ENCODE data around the gene FCN2. TPM values are rescaled to one million over a fixed set of nuclear protein-coding genes. Genes with fewer than 3 reads are reported as not detected.

Gene FCN2
- total and polyA plus RNA-seq, 2 of the 4 experiments (the other 2 are of a cell fraction): not detected

- H3K4me1 ChIP-seq (ENCODE audit: control insufficient read depth, insufficient read depth, low read length): peaks cover 10% of the 10 kb centered on the region
- no peak overlapping the region for H3K23ac ChIP-seq (ENCODE audit: low read depth, low read length)
- no peak overlapping the region for H3K18ac ChIP-seq (ENCODE audit: low read depth, low read length)
- H3K4me2 ChIP-seq (ENCODE audit: low read depth, low read length): no peak overlapping the region
- H3K9me3 ChIP-seq (ENCODE audit: control insufficient read depth, insufficient read depth, low read length): peaks cover 10% of the 10 kb centered on the region; the same call in 1 of the 2 replicates
- H3K56ac ChIP-seq (ENCODE audit: extremely low read depth, insufficient read depth, low read length): no peak overlapping the region
- no peak overlapping the region for H2AFZ ChIP-seq (replicated peaks; ENCODE audit: low read length, poor library complexity)
- no peak overlapping the region for H4K8ac ChIP-seq (ENCODE audit: low read depth in 2 of 2, low read length in 2 of 2)
- dilution Hi-C loops (cut with HindIII; ENCODE audit: low sequenced_read_pairs, unreplicated experiment): no loop called here
- H2BK20ac ChIP-seq (ENCODE audit: low read depth, low read length): no peak overlapping the region
- no TSS peak for BruUV-seq (replicated peaks)
- H2AK5ac ChIP-seq (ENCODE audit: low read depth, low read length): no peak overlapping the region
- H3K79me1 ChIP-seq (ENCODE audit: low read depth in 1 of 2, low read length in 2 of 2): no peaks in the 10 kb centered on the region
- no peak overlapping the region for H3K4me3 ChIP-seq (ENCODE audit: insufficient read depth, low read depth, low read length)
- DNase-seq (no peak), ATAC-seq (ENCODE audit: low read depth) (no peak)
- H4K20me1 ChIP-seq (ENCODE audit: insufficient read depth, low read length): no peaks in the 10 kb centered on the region
- H2BK5ac ChIP-seq (ENCODE audit: low read depth, low read length, poor library complexity, severe bottlenecking): no peak overlapping the region
- no peak overlapping the region for H4K91ac ChIP-seq (ENCODE audit: insufficient read depth, low read depth, low read length)
- H2BK15ac ChIP-seq (ENCODE audit: low read depth, low read length): no peak overlapping the region
- H3K36me3 ChIP-seq (ENCODE audit: control insufficient read depth, insufficient read depth, low read length): no peaks in the 10 kb centered on the region
- H2BK120ac ChIP-seq (ENCODE audit: low read depth, low read length): no peak overlapping the region
- intact Hi-C loops (cut with micrococcal nuclease): no loop called here
- H3K27me3 ChIP-seq (ENCODE audit: control insufficient read depth, insufficient read depth, low read length): peaks cover 12% of the 10 kb centered on the region
- WGBS, 2 experiments (ENCODE audit: extremely low coverage in 2 of 2, insufficient read length in 1 of 2): 67% methylated on average over 1 of the region's 2 CpGs; no CpG with 5 or more reads in 1 of the 2 experiments
- no peak overlapping the region for H4K5ac ChIP-seq (ENCODE audit: low read depth, low read length)
- ChIA-PET CTCF (no interaction called here), POLR2A (ENCODE audit: unreplicated experiment) (no interaction called here)
- no peak overlapping the region for H2AK9ac ChIP-seq (replicated peaks; ENCODE audit: low read depth, low read length, poor library complexity)
- no peak overlapping the region for H3K9ac ChIP-seq (ENCODE audit: low read depth, low read length)
- no peak overlapping the region for H3K4ac ChIP-seq (ENCODE audit: low read depth, low read length)
- in situ Hi-C loops (cut with MboI; ENCODE audit: low sequenced_read_pairs): no loop called here
- no peak for TF ChIP-seq USF2 (IDR thresholded peaks at IDR 0.05; ENCODE audit: low read depth, low read length)
- TF ChIP-seq, protein P1, sequence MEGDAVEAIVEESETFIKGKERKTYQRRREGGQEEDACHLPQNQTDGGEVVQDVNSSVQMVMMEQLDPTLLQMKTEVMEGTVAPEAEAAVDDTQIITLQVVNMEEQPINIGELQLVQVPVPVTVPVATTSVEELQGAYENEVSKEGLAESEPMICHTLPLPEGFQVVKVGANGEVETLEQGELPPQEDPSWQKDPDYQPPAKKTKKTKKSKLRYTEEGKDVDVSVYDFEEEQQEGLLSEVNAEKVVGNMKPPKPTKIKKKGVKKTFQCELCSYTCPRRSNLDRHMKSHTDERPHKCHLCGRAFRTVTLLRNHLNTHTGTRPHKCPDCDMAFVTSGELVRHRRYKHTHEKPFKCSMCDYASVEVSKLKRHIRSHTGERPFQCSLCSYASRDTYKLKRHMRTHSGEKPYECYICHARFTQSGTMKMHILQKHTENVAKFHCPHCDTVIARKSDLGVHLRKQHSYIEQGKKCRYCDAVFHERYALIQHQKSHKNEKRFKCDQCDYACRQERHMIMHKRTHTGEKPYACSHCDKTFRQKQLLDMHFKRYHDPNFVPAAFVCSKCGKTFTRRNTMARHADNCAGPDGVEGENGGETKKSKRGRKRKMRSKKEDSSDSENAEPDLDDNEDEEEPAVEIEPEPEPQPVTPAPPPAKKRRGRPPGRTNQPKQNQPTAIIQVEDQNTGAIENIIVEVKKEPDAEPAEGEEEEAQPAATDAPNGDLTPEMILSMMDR (conservative IDR thresholded peaks at IDR 0.05; ENCODE audit: low read depth, low read length): no peak
- no peak for TF ChIP-seq CHD1 (IDR thresholded peaks at IDR 0.05; ENCODE audit: low read depth, low read length)
- TF ChIP-seq MAFK (IDR thresholded peaks at IDR 0.05; ENCODE audit: low read depth, low read length): no peak
- no peak for TF ChIP-seq CEBPB (IDR thresholded peaks at IDR 0.05; ENCODE audit: low read depth, low read length)
- TF ChIP-seq MXI1 (IDR thresholded peaks at IDR 0.05; ENCODE audit: borderline replicate concordance, low read depth, low read length): no peak
- no peak for TF ChIP-seq SMC3 (IDR thresholded peaks at IDR 0.05; ENCODE audit: low read depth, low read length)
- no peaks in the 10 kb centered on the region for H3K9me1 ChIP-seq (ENCODE audit: insufficient read depth, low read length)
- no peak overlapping the region for H3K27ac ChIP-seq (ENCODE audit: insufficient read depth, low read length)
- no peak overlapping the region for H3K14ac ChIP-seq (replicated peaks; ENCODE audit: low read depth, low read length)
Observed at GRCh38 chr9:134897584-134898170, 17.1 kb downstream of the FCN2 start.

Data from IMR-90 (cell line).